PC-3 (cell line): ENCODE results near the gene XK. TPM values are rescaled to one million over a fixed set of nuclear protein-coding genes. Genes with fewer than 3 reads are reported as not detected.
A peak's percentile ranks its signal among the peaks of the same experiment; 100 is the strongest.

Experiments used
- ATAC-seq: fragments of 200-7000 bp; cut with Tn5 transposase; 2 replicates; pipeline ENCODE4 v1.9.1; 2020; ENCODE audit warnings: mild to moderate bottlenecking, moderate library complexity
- BruUV-seq: library from RNA; stranded (reverse); fragments of 400-500 nt; replicated peaks from 2 replicates; lab custom pipeline; 2021; lab: Mats Ljungman, UMichigan
- CTCF ChIA-PET: fragments of 300-600 bp; sonication (Branson Sonifier 250); formaldehyde crosslinking; loops from one replicate; lab custom pipeline; 2022; ENCODE audit warnings: antibody characterized with exemption; lab: Charles Lee
- POLR2A ChIA-PET: fragments of 300-600 bp; sonication (Branson Sonifier 250); formaldehyde crosslinking; loops from one replicate; lab custom pipeline; 2022; ENCODE audit warnings: antibody characterized with exemption; ENCODE audit not compliant: unreplicated experiment; lab: Charles Lee
- DNase-seq: peaks from one replicate; pipeline ENCODE4 v3.0.0-alpha.2; 2015
- H2AFZ ChIP-seq: fragments of 300-600 bp; sonication (generic); 2 replicates; pipeline ENCODE4 v1.6.0; 2016; ENCODE audit warnings: antibody characterized with exemption, low read length
- H3F3A ChIP-seq: fragments of 300-600 bp; sonication (generic); one replicate; pipeline ENCODE4 v1.6.0; 2017; ENCODE audit warnings: antibody characterized with exemption, low read length, control low read depth, mild to moderate bottlenecking; ENCODE audit not compliant: unreplicated experiment
- H3K27ac ChIP-seq: fragments of 300-600 bp; sonication (generic); 2 replicates; pipeline ENCODE4 v1.5.1; 2016; ENCODE audit warnings: mild to moderate bottlenecking, low read length
- H3K27me3 ChIP-seq: fragments of 300-600 bp; sonication (generic); 2 replicates; pipeline ENCODE4 v1.6.1; 2016; ENCODE audit warnings: low read length, mixed read lengths
- H3K36me3 ChIP-seq: fragments of 300-600 bp; sonication (generic); 2 replicates; pipeline ENCODE4 v1.6.1; 2016; ENCODE audit warnings: low read depth, mixed run types, low read length, mixed read lengths
- H3K4me1 ChIP-seq: fragments of 300-600 bp; sonication (generic); 2 replicates; pipeline ENCODE4 v1.5.1; 2016; ENCODE audit warnings: low read length; ENCODE audit not compliant: insufficient read depth
- H3K4me2 ChIP-seq: fragments of 300-600 bp; sonication (generic); 2 replicates; pipeline ENCODE4 v1.6.0; 2016; ENCODE audit warnings: low read length
- H3K4me3 ChIP-seq: fragments of 300-600 bp; sonication (generic); 2 replicates; pipeline ENCODE4 v1.5.1; 2016; ENCODE audit warnings: mild to moderate bottlenecking, low read length, mixed read lengths
- H3K79me2 ChIP-seq: fragments of 300-600 bp; sonication (generic); 2 replicates; pipeline ENCODE4 v1.6.1; 2017; ENCODE audit warnings: low read length, mixed read lengths
- H3K9ac ChIP-seq: fragments of 300-600 bp; sonication (generic); 2 replicates; pipeline ENCODE4 v1.6.0; 2016; ENCODE audit warnings: mild to moderate bottlenecking, low read length
- H3K9me2 ChIP-seq: fragments of 300-600 bp; sonication (generic); replicated peaks from 2 replicates; pipeline ENCODE4 v1.6.1; 2016; ENCODE audit warnings: mixed run types, low read length, mixed read lengths
- H3K9me3 ChIP-seq: fragments of 300-600 bp; sonication (generic); 2 replicates; pipeline ENCODE4 v1.6.1; 2016; ENCODE audit warnings: low read length, mixed read lengths
- H4K20me1 ChIP-seq: fragments of 300-600 bp; sonication (generic); 2 replicates; pipeline ENCODE4 v1.6.1; 2016; ENCODE audit warnings: low read length, mixed read lengths
- EZH2 ChIP-seq: fragments of 300-600 bp; sonication (generic); IDR thresholded peaks from one replicate; pipeline ENCODE4 v1.6.1; 2017; ENCODE audit warnings: antibody characterized with exemption, mild to moderate bottlenecking, low read length; ENCODE audit not compliant: unreplicated experiment
- EZH2phosphoT487 ChIP-seq: fragments of 300-600 bp; sonication (generic); IDR thresholded peaks from 2 replicates; pipeline ENCODE4 v1.6.1; 2018; ENCODE audit warnings: mild to moderate bottlenecking, antibody characterized with exemption, low read length, borderline replicate concordance
- intact Hi-C: fragments of 100-400 bp; cut with micrococcal nuclease; formaldehyde crosslinking; loops from 2 replicates; pipeline ENCODE4 v1.9.0; 2023
- total RNA-seq: library from RNA; depleted of rRNA; stranded (reverse); fragments of >200 nt; gene quantifications from 2 replicates; pipeline ENCODE4 v1.2.3, GENCODE V29; 2014
- TF ChIP-seq, protein P1 (sequence below): fragments of 300-600 bp; sonication (generic); conservative IDR thresholded peaks from 2 replicates; pipeline ENCODE4 v1.5.1; 2017; ENCODE audit warnings: antibody characterized with exemption, low read depth, mild to moderate bottlenecking, low read length

Gene XK
- total RNA-seq, 1 experiment from 2014 or later: 8.0 TPM

DNA sequence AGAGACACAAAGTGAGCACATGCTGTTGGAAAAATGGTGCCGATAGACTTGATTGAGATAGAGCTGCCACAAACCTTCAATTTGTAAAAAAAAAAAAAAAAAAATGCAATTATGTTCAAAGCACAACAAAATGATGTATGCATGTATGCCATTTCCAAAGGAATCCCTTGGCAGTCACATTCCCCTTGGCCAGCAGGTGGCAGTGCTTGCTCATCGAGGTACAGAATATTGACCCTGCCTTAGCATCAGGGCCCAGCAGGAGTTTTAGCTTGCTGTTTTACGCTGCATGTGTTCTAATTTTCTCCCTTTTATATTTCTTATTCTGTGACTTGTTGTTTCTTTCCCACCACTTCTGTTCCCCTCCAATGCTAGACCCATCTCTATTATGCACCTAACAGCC lies 59.8 kb downstream of the XK start:
- intact Hi-C loops: loop anchor here (1.0 to 2.0 kb wide), 6 partner anchors 80 to 430 kb away; no protein-coding TSS in a partner anchor
- Histone ChIP-seq H3K9ac (no peak overlapping the region), H3K79me2 (no peaks in the 10 kb centered on the region), H3K27ac (no peak overlapping the region), H3K36me3 (no peaks in the 10 kb centered on the region), H3F3A (no peaks in the 10 kb centered on the region), H2AFZ (no peak overlapping the region), H3K9me2 (no peaks in the 10 kb centered on the region), H3K9me3 (no peaks in the 10 kb centered on the region), H3K4me3 (no peak overlapping the region), H3K4me1 (peaks cover 17% of the 10 kb centered on the region), H3K4me2 (no peak overlapping the region), H3K27me3 (no peaks in the 10 kb centered on the region), H4K20me1 (no peaks in the 10 kb centered on the region)
- BruUV-seq: no TSS peak
- POLR2A ChIA-PET: no interaction called here
- CTCF ChIA-PET: interaction anchor here (0.6 kb wide), 3 partner anchors 86 to 421 kb away, joined by 3 to 6 read pairs (median 3); no protein-coding TSS in a partner anchor
- TF ChIP-seq, protein P1, sequence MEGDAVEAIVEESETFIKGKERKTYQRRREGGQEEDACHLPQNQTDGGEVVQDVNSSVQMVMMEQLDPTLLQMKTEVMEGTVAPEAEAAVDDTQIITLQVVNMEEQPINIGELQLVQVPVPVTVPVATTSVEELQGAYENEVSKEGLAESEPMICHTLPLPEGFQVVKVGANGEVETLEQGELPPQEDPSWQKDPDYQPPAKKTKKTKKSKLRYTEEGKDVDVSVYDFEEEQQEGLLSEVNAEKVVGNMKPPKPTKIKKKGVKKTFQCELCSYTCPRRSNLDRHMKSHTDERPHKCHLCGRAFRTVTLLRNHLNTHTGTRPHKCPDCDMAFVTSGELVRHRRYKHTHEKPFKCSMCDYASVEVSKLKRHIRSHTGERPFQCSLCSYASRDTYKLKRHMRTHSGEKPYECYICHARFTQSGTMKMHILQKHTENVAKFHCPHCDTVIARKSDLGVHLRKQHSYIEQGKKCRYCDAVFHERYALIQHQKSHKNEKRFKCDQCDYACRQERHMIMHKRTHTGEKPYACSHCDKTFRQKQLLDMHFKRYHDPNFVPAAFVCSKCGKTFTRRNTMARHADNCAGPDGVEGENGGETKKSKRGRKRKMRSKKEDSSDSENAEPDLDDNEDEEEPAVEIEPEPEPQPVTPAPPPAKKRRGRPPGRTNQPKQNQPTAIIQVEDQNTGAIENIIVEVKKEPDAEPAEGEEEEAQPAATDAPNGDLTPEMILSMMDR: peak; percentile 80
- no peak for TF ChIP-seq EZH2phosphoT487
- DNase-seq (peak; percentile 84), ATAC-seq (peak; percentile 89)

DNA sequence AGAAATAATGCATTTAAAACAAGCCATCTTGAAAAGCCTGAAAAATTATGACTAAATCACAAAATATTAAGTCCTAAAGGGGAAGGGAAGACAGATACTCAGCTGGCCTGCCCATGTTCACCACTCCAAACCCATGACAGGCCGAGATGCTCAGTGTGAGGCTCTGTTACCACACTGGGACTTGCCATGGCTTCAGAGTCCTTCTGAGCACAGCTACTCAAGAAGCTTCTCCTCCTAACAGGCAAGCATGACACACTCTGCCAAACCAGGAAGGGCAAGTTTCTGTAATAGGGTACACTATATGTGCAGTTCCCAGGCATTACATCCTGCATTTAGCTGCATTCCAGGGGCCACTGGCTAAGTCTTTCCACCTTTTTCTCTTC lies 60.2 kb downstream of the XK start:
- no peak overlapping the region for H3K27ac ChIP-seq
- H3K4me1 ChIP-seq: peaks cover 17% of the 10 kb centered on the region
- H3K9ac ChIP-seq: no peak overlapping the region
- intact Hi-C loops: loop anchor here (1.0 to 2.0 kb wide), 6 partner anchors 79 to 429 kb away; no protein-coding TSS in a partner anchor
- no peak for DNase-seq
- ChIA-PET POLR2A (no interaction called here), CTCF (interaction anchor here (0.6 kb wide), 2 partner anchors 176 to 421 kb away, joined by 3 read pairs; no protein-coding TSS in a partner anchor)
- BruUV-seq: no TSS peak
- H3K4me3 ChIP-seq: no peak overlapping the region
- H3K27me3 ChIP-seq: no peaks in the 10 kb centered on the region
- ATAC-seq: peak; percentile 22; the same call in 1 of the 2 replicates
- no peaks in the 10 kb centered on the region for H3K9me2 ChIP-seq
- H2AFZ ChIP-seq: no peak overlapping the region
- H4K20me1 ChIP-seq: no peaks in the 10 kb centered on the region
- TF ChIP-seq EZH2phosphoT487 (no peak), EZH2 (no peak)
- TF ChIP-seq, protein P1: no peak
- H3K4me2 ChIP-seq: no peak overlapping the region
- no peaks in the 10 kb centered on the region for H3F3A ChIP-seq
- no peaks in the 10 kb centered on the region for H3K79me2 ChIP-seq
- H3K9me3 ChIP-seq: no peaks in the 10 kb centered on the region
- no peaks in the 10 kb centered on the region for H3K36me3 ChIP-seq

DNA sequence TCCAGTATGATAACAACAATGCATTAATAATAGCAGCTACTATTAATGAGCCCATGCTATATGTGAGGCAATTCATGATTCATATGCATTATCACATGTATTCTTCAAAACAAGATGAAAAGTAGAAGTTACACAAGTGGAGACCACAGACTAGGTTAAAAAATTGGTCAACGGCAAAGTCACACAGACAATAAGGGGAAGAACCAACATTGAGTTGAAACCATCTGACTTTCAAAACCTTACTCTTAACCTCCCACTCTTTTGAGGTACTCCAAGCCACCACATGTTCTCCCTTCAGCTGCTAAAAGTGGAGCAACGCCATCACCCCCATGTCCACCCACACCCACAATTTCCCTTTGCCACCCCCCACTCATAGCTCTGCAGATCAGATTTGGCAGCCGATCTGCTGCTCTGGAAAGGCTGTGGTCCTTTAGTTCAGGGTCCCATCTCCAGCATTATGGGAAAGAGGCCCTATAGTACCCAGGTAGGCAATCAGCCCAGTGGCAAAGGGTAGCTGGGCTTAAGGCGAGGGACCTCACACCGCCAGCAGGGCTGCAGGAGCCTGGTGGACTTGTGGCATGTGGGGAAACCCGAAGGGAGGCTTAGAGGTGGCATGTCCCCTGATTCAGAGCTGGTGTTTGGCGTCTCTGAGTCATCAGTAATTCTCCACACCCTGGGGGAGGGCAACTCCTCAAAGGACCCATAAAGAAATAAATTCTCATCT lies 60.8 kb downstream of the XK start:
- H3K79me2 ChIP-seq: no peaks in the 10 kb centered on the region
- H2AFZ ChIP-seq: no peak overlapping the region
- H3F3A ChIP-seq: no peaks in the 10 kb centered on the region
- no peaks in the 10 kb centered on the region for H4K20me1 ChIP-seq
- H3K27me3 ChIP-seq: no peaks in the 10 kb centered on the region
- CTCF ChIA-PET: interaction anchor here (0.6 kb wide), 1 partner anchor 78 kb away, joined by 3 read pairs; no protein-coding TSS in a partner anchor
- TF ChIP-seq EZH2: no peak
- TF ChIP-seq, protein P1: no peak
- TF ChIP-seq EZH2phosphoT487: no peak
- peak overlapping the region; percentile 29; the same call in 1 of the 2 replicates for H3K4me2 ChIP-seq
- no peaks in the 10 kb centered on the region for H3K9me3 ChIP-seq
- no peaks in the 10 kb centered on the region for H3K36me3 ChIP-seq
- DNase-seq (peak; percentile 64), ATAC-seq (peak; percentile 75)
- no peak overlapping the region for H3K9ac ChIP-seq
- POLR2A ChIA-PET: no interaction called here
- BruUV-seq: no TSS peak
- peak overlapping the region; percentile 32 for H3K27ac ChIP-seq
- no peak overlapping the region for H3K4me3 ChIP-seq
- intact Hi-C loops: no loop called here
- H3K9me2 ChIP-seq: no peaks in the 10 kb centered on the region
- H3K4me1 ChIP-seq: peaks cover 17% of the 10 kb centered on the region
